Right ventricle myocardium superior (tissue), 1 donor: ENCODE results near the gene CD200. TPM values are rescaled to one million over a fixed set of nuclear protein-coding genes. Genes with fewer than 3 reads are reported as not detected.
"Not testable (repeated sequence)": the region's sequence is repeated elsewhere in the genome, so short reads cannot be mapped to it uniquely, and the experiment has no call there.

Experiments
- ATAC-seq: fragments of 200-7000 bp; cut with Tn5 transposase; one replicate; pipeline ENCODE4 v1.9.1; 2020; ENCODE audit warnings: mild to moderate bottlenecking; ENCODE audit not compliant: poor library complexity
- DNase-seq: peaks from one replicate; pipeline ENCODE4 v3.0.0-alpha.2; 2020
- intact Hi-C: fragments of 100-400 bp; cut with DNase I; formaldehyde crosslinking; loops from one replicate; pipeline ENCODE4 v1.11.2; 2022
- total RNA-seq: library from RNA; stranded (reverse); fragmentation: NEBNext Ultra II Directional; extraction: Animal tissue kit (Norgen Biotek cat#: 25700); gene quantifications from one replicate; pipeline ENCODE4 v1.2.1, GENCODE V29; 2021
- donor health status: DM: no; HTN: yes; CAD: no; lungs with severe emphysema.

CD200 gene
- total RNA-seq, 1 donor from 2014 or later: 0.91 TPM

DNA sequence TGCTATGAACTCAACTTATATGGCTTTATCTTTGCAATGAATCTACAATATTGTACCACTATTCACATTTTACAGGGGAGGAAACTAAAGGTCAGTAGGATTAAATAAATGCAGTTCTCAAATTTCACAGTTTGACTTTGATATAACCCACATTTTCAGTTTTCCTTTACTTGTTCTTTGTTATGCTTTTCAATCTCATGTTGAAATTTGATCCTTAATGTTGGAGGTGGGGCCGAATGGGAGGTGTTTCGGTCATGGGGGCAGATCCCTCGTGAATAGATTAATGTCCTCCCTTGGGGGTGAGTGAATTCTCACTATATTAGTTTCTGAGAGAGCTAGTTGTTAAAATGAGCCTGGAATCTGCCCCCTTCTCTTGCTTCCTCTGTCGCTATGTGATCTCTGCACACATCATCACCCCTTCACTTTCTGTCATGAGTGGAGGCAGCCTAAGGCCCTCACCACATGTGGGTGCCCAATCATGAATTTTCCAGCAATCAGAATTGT is 44.7 kb downstream of the CD200 start:
- peak; percentile 22 for ATAC-seq
- intact Hi-C loops: no loop called here
- no peak for DNase-seq

DNA sequence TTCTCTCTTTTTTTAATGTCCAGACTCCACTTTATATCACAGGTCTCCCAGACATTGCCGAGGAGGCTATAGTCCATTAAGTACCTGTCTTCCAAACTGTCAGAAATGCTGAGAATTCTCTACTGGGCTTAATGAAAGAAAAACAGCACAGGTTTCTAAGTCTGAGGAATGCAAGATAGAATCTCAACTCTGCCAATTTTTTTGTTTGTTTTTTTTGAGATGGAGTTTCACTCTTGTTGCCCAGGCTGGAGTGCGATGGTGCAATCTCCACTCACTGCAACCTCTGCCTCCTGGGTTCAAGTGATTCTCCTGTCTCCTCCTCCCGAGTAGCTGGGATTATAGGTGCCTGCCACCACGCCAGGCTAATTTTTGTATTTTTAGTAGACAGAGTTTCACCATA is 45.4 kb downstream of the CD200 start:
- ATAC-seq, intact Hi-C loops, DNase-seq: not testable (repeated sequence)

DNA sequence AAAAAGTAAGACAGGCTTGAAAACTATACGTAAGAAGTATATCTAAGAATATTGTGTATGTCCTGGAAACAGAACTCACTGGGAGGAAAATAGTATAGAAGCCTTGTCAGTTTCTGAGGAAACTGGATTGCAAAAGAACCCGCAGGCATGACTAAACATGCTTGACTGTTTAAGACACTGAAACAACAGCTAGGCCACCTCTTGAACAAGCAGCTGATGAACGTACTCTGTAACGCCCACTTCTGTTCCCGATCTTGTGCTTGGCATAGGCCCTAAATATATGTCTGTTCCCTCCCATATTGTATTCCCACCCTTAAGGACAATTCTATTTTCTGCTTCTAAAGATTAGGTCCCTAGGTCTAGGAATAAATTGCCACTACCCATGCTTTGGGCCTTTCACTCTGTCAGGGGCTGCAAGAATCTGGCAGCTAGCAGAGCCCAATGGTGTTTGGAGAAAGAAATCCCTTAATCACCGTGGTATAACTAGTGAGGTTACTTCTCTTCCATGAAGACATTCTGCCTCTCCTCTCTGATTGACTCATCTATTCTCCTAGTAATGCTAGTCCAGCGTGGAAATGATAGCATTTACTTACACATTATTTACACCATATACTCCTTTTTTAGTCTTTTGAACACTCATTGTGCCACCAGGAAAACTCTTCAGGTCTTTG is 46.2 kb downstream of the CD200 start:
- ATAC-seq: no peak
- intact Hi-C loops: no loop called here
- no peak for DNase-seq

DNA sequence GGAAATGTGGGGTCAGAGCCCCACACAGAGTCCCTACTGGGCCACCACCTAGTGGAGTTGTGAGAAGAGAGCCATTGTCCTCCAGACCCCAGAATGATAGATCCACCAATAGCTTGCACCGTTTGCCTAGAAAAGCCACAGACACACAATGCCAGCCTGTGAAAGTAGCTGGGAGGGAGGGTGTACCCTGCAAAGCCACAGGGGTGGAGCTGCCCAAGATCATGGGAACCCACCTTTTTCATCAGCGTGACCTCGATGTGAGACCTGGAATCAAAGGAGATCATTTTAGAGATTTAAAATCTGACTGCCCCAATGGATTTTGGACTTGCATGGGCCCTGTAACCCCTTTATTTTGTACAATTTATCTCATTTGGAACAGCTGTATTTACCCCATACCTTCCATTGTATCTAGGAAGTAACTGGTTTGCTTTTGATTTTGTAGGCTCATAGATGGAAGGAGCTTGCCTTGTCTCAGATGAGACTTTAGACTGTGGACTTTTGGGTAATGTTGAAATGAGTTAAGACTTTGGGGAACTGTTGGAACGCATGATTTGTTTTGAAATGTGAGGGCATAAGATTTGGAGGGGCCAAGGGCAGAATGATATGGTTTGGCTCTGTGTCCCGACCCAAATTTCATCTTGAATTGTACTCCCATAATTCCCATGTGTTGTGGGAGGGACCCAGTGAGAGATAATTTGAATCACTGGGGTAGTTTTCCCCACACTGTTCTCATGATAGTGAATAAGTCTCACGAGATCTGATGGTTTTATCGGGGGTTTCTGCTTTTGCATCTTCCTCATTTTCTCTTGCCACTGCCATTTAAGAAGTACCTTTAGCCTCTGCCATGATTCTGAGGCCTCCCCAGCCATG is 49.0 kb downstream of the CD200 start:
- intact Hi-C loops: no loop called here
- DNase-seq: no peak
- ATAC-seq: no peak

DNA sequence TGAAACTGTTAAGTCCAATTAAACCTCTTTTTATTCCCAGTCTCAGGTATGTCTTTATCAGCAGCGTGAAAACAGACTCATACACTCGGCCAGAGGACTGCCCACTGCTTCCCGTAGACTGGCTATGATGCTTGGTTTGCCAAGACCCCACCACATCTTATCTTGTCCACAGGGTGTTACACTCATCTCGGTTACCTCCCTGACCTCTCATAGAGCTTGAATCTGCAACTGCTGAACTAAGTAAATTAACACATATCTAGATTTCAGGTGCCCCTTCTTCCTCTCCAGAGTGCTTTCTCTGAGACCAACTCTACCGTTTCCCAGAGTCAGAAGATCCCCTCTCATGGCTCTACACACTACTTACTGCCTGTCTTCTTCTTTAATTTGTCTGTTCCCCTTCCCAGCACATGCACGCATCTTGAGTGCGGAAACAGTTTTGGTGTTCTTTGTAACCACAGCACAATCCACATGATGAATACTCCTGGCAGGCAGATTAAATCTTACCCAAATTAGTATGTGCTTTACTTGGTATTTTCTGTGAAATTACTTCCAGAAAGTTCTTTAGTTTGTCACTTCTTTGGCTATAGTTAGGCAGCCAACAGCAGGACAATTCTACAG is 49.7 kb downstream of the CD200 start:
- DNase-seq: no peak
- intact Hi-C loops: no loop called here
- ATAC-seq: no peak

DNA sequence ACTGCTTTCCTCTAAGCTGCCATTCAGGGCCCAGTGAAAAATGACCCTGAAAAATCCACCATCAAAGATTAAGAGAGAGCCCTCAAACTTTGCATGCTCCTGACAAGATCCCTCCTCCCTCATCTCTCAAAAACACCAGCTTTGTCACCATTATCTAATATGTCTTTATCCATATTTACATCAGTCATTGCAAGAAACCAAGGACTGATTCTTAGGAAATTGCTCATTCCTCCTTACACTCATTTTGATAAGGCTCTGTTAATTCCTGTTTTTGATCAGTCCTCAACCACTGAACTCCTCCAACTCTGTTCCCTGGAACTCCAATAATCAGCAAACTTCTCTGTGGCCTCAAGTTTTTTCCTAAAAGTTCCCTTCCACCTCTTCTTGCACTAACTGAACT is 51.8 kb downstream of the CD200 start:
- ATAC-seq (no peak), DNase-seq (no peak)
- intact Hi-C loops: no loop called here

DNA sequence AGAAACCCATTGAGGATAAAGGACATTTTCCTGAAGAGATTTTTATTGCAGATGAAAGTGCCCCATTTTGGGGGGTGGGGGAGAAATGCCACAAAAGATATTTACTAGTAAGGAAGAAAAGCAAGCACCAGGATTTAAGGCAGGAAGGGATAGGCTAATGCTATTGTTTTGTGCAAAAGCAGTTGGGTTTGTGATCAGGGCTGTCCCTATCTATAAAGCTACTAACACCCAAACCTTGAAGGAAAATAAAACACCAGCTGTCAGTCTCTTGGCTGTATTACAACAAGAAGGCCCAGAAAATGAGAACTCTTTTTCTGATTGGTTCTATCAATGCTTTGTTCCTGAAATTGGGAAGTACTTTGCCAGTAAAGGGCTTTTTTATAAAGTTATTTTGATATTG is 56.0 kb downstream of the CD200 start:
- DNase-seq (no peak), ATAC-seq (no peak)
- intact Hi-C loops: no loop called here

DNA sequence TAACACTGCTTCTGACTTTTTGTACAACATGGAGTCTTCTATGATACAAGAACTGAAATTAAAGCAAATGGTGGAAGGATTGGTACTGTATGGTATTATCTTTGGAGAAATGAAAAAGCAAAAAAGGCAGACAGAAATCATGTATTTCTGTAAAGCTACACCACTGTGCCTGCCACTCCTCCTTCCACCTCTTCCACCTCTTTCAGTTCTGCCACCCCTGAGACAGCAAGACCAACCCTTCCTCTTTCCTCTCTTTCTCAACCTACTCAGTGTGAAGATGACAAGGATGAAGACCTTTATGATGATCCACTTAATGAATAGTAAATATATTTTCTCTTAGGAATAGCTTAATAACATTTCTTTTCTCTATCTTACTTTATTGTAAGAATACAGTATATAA is 57.0 kb downstream of the CD200 start:
- DNase-seq (no peak), ATAC-seq (no peak)
- intact Hi-C loops: no loop called here

DNA sequence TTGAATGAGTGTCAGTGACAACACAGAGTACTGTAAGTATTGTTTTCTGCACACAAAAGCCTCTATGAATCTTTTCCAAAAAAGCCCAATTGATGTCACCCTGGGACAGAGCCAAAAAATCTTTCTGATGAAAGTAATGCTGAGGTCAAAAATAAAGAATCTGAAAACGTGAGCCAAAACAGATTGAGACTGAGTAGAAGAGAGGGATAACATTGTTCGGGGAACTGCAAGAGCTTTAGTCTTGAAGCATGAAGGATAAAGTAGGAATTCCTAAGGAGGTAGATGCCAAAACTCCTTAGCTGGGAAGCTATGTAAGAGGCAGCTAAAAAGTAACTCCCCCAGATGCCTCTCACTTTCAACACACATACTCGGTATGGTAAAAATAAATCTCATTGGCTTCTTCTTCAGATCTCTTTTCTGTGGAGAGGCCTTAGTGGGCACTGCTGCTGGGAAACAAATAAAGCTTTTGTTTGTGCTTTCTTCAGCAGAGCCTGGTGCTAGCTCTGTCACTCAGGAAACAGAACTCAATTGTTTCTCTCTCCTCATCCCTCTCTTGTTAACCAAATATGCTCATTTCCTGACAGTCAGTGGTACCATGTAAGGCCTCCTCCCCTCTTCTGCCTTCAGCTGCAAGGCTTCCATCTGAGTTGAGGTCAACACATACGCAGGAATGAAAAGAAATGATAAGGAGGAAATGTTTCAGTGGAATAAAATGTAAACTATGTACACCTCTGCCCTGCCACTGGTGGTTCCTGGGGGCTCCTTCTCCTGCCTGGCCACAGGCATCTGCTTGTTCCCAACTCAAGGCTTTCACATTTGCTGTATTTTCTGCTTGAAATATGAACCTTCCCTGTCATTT is 58.1 kb downstream of the CD200 start:
- ATAC-seq (peak; percentile 25), DNase-seq (no peak)
- intact Hi-C loops: no loop called here

DNA sequence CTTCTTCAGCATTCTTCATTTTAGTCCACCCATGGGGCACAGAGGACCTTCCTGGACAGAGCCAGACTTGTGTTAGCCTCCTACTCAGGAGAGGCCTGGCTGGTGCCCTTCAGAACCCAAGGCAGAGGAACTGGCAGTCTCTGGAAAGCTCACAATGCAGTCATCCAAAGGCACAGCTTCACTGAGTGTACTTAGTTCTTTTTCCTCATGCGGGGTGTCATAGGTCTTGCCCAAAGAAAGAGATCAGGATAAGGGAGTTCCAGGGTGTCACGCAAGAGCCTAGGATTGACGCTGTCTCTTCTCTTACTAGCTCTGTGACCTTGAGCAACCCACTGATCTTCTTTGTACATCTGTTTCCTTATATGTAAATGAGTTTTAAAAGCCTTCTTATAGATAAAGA is 58.7 kb downstream of the CD200 start:
- DNase-seq: no peak
- intact Hi-C loops: no loop called here
- no peak for ATAC-seq

DNA sequence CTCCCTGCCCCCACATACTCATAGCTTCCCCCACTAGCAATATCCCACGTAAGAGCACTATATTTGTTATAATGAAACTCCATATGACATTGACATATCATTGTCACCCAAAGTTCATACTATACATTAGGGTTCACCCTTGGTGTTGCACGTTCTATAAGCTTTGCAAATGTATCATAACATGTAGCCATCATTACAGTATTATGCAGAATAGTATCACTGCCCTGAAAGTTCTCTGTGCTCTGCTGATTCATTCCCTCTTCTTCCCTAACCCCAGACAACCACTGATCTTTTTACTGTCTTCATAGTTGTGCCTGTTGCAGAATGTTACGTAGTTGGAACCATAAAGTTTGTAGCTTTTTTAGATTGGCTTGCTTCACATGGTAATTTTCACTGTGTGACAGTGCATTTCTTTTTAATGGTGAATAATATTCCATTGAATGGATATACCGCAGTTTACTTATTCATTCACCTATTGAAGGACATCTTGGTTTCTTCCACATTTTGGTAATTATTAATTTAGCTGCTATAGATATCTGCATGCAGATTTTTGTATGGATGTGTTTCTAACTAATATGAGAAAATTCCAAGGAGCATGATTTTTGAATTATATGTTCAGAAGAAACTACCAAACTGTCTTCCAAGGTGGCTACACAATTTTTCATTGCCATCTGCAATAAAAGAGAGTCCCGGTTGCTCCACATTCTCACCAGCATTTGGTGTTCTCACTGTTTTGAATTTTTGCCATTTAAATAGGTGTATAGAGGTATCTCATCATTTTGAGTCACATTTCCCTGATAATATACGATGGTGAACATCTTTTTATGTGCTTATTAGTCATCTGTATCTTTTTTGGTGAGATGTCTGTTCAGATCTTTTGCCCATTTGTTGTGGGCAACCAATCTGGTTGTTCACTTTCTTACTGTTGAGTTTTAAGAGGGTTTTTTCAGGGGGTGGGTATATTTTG is 59.7 kb downstream of the CD200 start:
- ATAC-seq (no peak), DNase-seq (no peak)
- intact Hi-C loops: no loop called here

DNA sequence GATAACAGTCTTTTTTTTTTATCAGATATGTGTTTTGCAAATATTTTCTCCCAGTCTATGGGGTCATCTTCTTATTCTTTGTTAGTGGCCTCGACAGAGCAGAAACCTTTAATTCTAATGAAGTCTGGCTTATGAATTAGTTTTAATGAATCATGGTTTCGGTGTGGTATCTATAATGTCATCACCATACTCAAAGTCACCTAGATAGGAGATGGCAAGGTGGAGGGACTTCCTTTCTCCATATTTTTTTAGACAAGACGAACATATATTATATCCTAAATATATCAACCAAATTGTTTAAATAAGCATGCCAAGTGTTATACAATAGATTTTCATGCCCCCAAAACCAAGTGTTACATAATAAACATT is 60.4 kb downstream of the CD200 start:
- ATAC-seq: no peak
- no peak for DNase-seq
- intact Hi-C loops: no loop called here

DNA sequence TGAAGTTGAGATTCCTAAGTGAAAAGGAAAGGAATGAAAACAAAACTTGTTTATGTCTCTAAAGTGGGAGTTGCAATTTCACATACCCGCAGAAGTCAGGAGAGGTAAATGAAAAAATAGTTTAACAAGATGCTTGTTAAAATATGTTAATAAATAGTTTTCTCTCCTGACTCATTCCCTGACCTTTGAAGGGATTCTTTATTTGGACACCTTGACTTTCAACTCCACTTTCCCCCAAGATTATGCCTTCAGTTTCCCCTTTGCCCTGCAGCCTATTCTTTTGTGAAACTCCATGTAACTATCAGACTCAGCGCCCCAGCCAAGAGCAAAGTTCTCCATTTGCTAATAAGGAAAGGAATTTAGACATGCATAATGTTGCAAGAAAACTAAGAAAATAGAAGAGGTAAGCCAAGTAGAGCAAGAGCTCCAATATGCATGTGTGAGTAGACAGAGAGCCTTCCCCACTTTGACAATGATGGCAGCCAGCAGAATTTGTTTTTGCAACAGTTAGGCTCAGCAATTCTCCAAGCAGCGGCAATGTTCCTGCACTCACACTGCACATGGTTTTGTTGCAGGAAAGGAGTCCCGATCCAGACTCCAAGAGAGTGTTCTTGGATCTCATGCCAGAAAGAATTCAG is 61.2 kb downstream of the CD200 start:
- DNase-seq (no peak), ATAC-seq (no peak)
- intact Hi-C loops: no loop called here

DNA sequence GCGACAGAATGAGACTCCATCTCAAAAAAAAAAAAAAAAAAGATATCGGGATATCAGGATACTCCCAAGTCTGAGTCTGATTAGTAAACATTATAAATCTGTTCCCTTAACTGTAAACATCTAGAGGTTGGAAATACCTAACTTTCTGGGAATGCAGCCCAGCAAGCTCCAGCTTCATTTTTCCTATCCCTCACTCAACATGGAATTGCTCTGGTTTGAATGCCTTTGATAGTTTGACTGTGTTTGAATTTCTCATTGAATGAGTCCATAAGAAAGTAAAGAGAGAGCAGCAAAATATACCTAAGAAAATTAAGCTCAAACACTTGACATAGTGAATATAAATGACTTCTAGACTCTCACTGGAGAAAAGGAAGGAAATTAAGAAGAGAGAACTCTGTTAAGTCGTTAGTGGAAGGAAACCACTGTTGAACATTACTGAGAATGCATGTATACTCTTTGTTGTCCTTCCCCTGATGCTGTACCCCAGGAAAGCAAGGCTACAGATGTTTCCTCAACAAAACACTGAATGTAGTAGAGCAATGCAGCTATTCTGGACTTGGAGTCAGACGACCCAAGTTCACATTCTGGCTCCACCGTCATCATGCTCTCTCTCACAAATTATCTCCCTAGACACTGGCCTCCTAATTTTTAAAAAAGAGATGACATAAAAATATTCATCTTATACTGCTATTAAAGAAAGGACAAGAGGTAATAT is 62.4 kb downstream of the CD200 start:
- no peak for ATAC-seq
- DNase-seq: no peak
- intact Hi-C loops: no loop called here

DNA sequence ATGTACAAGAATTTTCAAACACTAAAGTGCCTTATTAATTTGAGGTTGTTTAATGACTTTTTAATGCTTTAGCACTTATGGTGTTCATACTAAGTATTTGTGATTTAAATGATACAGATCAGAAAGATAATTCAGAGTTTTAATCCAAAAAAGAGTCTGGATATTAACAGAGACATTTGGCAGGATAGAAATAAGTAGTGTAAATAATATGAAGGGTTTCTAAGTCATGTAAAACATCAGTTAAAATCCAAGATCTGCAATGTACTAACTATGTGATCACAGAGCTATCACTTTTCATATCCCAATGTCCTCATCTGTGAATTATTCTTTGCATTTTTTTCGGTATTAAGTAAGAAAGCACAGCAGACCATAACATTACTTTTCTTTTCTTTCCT is 62.9 kb downstream of the CD200 start:
- ATAC-seq (no peak), DNase-seq (no peak)
- intact Hi-C loops: no loop called here

DNA sequence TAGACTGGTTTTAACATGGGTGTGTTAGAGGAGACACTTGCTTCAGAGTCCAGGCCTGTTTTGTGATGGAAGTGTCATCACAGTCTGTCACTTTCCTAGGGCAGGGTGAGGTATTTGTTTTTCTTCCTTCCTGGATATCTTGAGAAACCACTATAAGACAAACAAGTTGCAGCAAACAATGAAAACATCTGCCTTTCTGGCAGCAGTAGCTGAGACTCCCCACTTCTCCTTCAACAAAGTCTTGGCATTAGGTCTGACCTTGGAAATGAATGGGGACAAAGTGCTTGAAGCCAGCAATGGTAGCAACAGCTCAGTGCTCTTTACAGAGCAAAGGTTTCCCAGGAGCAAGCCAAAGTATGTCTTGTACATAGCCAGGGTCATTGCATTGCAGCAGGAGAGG is 64.6 kb downstream of the CD200 start:
- ATAC-seq: no peak
- intact Hi-C loops: no loop called here

DNA sequence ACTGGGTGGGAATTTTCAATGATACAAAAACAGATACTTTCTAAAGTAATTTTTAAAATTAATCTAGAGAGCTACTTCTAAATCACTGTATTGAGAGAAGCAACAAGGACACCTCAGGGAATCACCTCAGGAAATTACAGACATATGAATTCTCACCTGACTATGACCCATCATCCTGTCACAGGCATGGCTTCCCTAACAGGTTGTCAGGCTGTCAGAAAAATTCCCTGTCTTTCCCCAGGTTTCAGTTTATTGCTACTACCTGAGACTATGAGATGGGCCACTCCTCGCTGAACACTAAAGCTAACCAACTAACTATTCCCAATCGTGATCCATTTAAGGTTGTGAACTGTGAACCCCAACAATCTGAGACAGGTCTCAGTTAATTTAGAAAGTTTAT is 66.1 kb downstream of the CD200 start:
- intact Hi-C loops: no loop called here
- no peak for DNase-seq
- ATAC-seq: no peak

More for the DNA sequence above, 64.6 kb downstream of the CD200 start:
- no peak for DNase-seq
